H9 (cell line): ENCODE results near the gene PERM1. TPM values are rescaled to one million over a fixed set of nuclear protein-coding genes. Genes with fewer than 3 reads are reported as not detected.

Experiments
- DNase-seq: peaks from one replicate; pipeline ENCODE4 v3.0.0-alpha.2; 2017
- H2AFZ ChIP-seq: one replicate; pipeline ENCODE4 v1.6.1; 2013; ENCODE audit warnings: mild to moderate bottlenecking, low read length, control low read depth, moderate library complexity
- H2AK5ac ChIP-seq: 2 replicates; pipeline ENCODE4 v1.6.1; 2013; ENCODE audit warnings: low read length, control low read depth, mixed read lengths; ENCODE audit not compliant: insufficient read length
- H2BK120ac ChIP-seq: one replicate; pipeline ENCODE4 v1.6.1; 2013; ENCODE audit warnings: low read depth, mild to moderate bottlenecking, low read length, control low read depth, inconsistent platforms; ENCODE audit not compliant: poor library complexity, severe bottlenecking
- H2BK12ac ChIP-seq: 2 replicates; pipeline ENCODE4 v1.6.1; 2013; ENCODE audit warnings: low read length, control low read depth, mixed read lengths, low read depth; ENCODE audit not compliant: insufficient read length
- H2BK15ac ChIP-seq: 2 replicates; pipeline ENCODE4 v1.6.1; 2013; ENCODE audit warnings: low read depth, low read length, control low read depth
- H2BK20ac ChIP-seq: one replicate; pipeline ENCODE4 v1.6.1; 2013; ENCODE audit warnings: low read depth, mild to moderate bottlenecking, low read length, control low read depth, inconsistent platforms; ENCODE audit not compliant: poor library complexity, severe bottlenecking
- H2BK5ac ChIP-seq: 2 replicates; pipeline ENCODE4 v1.6.1; 2013; ENCODE audit warnings: low read length, control low read depth, mixed read lengths; ENCODE audit not compliant: insufficient read length
- H3K14ac ChIP-seq: 2 replicates; pipeline ENCODE4 v1.6.1; 2013; ENCODE audit warnings: low read length, control low read depth; ENCODE audit not compliant: insufficient read depth
- H3K18ac ChIP-seq: 2 replicates; pipeline ENCODE4 v1.6.1; 2013; ENCODE audit warnings: low read depth, mild to moderate bottlenecking, mixed read lengths, low read length, control low read depth; ENCODE audit not compliant: insufficient read length
- H3K23ac ChIP-seq: 2 replicates; pipeline ENCODE4 v1.6.1; 2013; ENCODE audit warnings: low read length, control low read depth, mixed read lengths, low read depth; ENCODE audit not compliant: insufficient read length
- H3K23me2 ChIP-seq: 2 replicates; pipeline ENCODE4 v1.6.1; 2013; ENCODE audit warnings: low read depth, mild to moderate bottlenecking, mixed read lengths, low read length, control low read depth; ENCODE audit not compliant: insufficient read length, poor library complexity, severe bottlenecking
- H3K27ac ChIP-seq: 2 replicates; pipeline ENCODE4 v1.5.1; 2013; ENCODE audit warnings: low read length, control low read depth, mixed read lengths, low read depth; ENCODE audit not compliant: insufficient read length
- H3K27me3 ChIP-seq: 2 replicates; pipeline ENCODE4 v1.6.1; 2013; ENCODE audit warnings: low read length, control low read depth, inconsistent platforms; ENCODE audit not compliant: insufficient read depth
- H3K4ac ChIP-seq: 2 replicates; pipeline ENCODE4 v1.6.1; 2013; ENCODE audit warnings: low read depth, mild to moderate bottlenecking, control low read depth, inconsistent platforms, low read length, moderate library complexity
- H3K4me1 ChIP-seq: 2 replicates; pipeline ENCODE4 v1.6.1; 2013; ENCODE audit warnings: low read length, control low read depth, inconsistent platforms; ENCODE audit not compliant: insufficient read depth
- H3K4me2 ChIP-seq: 2 replicates; pipeline ENCODE4 v1.6.1; 2013; ENCODE audit warnings: low read length, control low read depth, mixed read lengths; ENCODE audit not compliant: insufficient read length, insufficient read depth
- H3K56ac ChIP-seq: 2 replicates; pipeline ENCODE4 v1.6.1; 2013; ENCODE audit warnings: low read depth, mild to moderate bottlenecking, mixed read lengths, low read length, control low read depth; ENCODE audit not compliant: insufficient read length
- H3K79me1 ChIP-seq: 2 replicates; pipeline ENCODE4 v1.6.1; 2013; ENCODE audit warnings: low read depth, mild to moderate bottlenecking, moderate library complexity, low read length, control low read depth, inconsistent platforms; ENCODE audit not compliant: insufficient read depth, poor library complexity, severe bottlenecking
- H3K79me2 ChIP-seq: 2 replicates; pipeline ENCODE4 v1.6.1; 2013; ENCODE audit warnings: low read length, control low read depth, inconsistent platforms; ENCODE audit not compliant: insufficient read depth
- H3K9ac ChIP-seq: 2 replicates; pipeline ENCODE4 v1.6.1; 2013; ENCODE audit warnings: low read length, control low read depth, mixed read lengths; ENCODE audit not compliant: insufficient read length; ENCODE audit errors: extremely low read depth
- H3K9me3 ChIP-seq: one replicate; pipeline ENCODE4 v1.6.1; 2013; ENCODE audit warnings: low read depth, low read length, inconsistent platforms; ENCODE audit not compliant: control insufficient read depth
- H3T11ph ChIP-seq: one replicate; pipeline ENCODE4 v1.6.1; 2013; ENCODE audit warnings: mild to moderate bottlenecking, low read length, control low read depth, inconsistent platforms
- H4K20me1 ChIP-seq: one replicate; pipeline ENCODE4 v1.6.1; 2013; ENCODE audit not compliant: control insufficient read depth, insufficient read length, insufficient read depth
- H4K5ac ChIP-seq: 2 replicates; pipeline ENCODE4 v1.6.1; 2013; ENCODE audit warnings: low read depth, mild to moderate bottlenecking, mixed read lengths, low read length, control low read depth; ENCODE audit not compliant: insufficient read length
- H4K8ac ChIP-seq: replicated peaks from 2 replicates; pipeline ENCODE4 v1.6.1; 2013; ENCODE audit warnings: low read length, control low read depth, mixed read lengths, low read depth; ENCODE audit not compliant: insufficient read length
- H4K91ac ChIP-seq: 2 replicates; pipeline ENCODE4 v1.6.1; 2013; ENCODE audit warnings: low read depth, mild to moderate bottlenecking, moderate library complexity, mixed read lengths, low read length, control low read depth; ENCODE audit not compliant: insufficient read length
- H3K27ac Mint-ChIP-seq, 3 experiments: 2 replicates in 2 of 3; 3 replicates in 1 of 3; pipeline ENCODE4 v1.8.0; 2020 to 2021; ENCODE audit warnings: mixed read lengths in 3 of 3, mild to moderate bottlenecking in 1 of 3, moderate library complexity in 1 of 3
- H3K27me3 Mint-ChIP-seq: 2 replicates; pipeline ENCODE4 v1.8.0; 2021; ENCODE audit warnings: low read depth, mild to moderate bottlenecking, moderate library complexity, mixed read lengths
- H3K36me3 Mint-ChIP-seq, 3 experiments: 2 replicates in 2 of 3; 3 replicates in 1 of 3; pipeline ENCODE4 v1.8.0; 2020 to 2021; ENCODE audit warnings: low read depth in 3 of 3, mixed read lengths in 3 of 3; ENCODE audit not compliant: insufficient read depth in 1 of 3
- H3K4me1 Mint-ChIP-seq, 2 experiments: 2 replicates each; pipeline ENCODE4 v1.8.0; 2020; ENCODE audit warnings: mixed read lengths in 2 of 2
- H3K4me3 Mint-ChIP-seq, 2 experiments: 2 replicates in 1 of 2; 3 replicates in 1 of 2; pipeline ENCODE4 v1.8.0; 2020 to 2021; ENCODE audit warnings: mild to moderate bottlenecking in 2 of 2, mixed read lengths in 2 of 2, moderate library complexity in 1 of 2
- H3K9me3 Mint-ChIP-seq, 2 experiments: 2 replicates in 1 of 2; 3 replicates in 1 of 2; pipeline ENCODE4 v1.8.0; 2020; ENCODE audit warnings: mild to moderate bottlenecking in 2 of 2, mixed read lengths in 2 of 2, moderate library complexity in 1 of 2
- CTCF ChIP-seq: fragments of 200-600 bp; sonication (generic); conservative IDR thresholded peaks from 3 replicates; pipeline ENCODE4 v1.8.0; 2021; ENCODE audit warnings: antibody characterized with exemption, mild to moderate bottlenecking
- WGBS: extraction: QIAGEN DNeasy Blood & Tissue Kit; methylation state at CpG from one replicate; pipeline ENCODE4 v1.1.7; 2013; ENCODE audit warnings: missing lambda C conversion rate, low lambda C conversion rate, mixed read lengths; ENCODE audit not compliant: insufficient read length; ENCODE audit errors: extremely low coverage; 5-methylcytosine and 5-hydroxymethylcytosine counted together
- total RNA-seq: library from RNA; stranded (reverse); gene quantifications from 2 replicates; pipeline ENCODE4 v1.2.1, GENCODE V29; 2021

The PERM1 gene
- total RNA-seq, 1 experiment from 2014 or later, result not detected

- H4K8ac ChIP-seq, result no peak overlapping the region
- peaks cover 9% of the 10 kb centered on the region for H3K23me2 ChIP-seq
- no peak overlapping the region for H3K23ac ChIP-seq
- no peak overlapping the region for H3K56ac ChIP-seq
- H3K4me2 ChIP-seq, result peak overlapping the region; percentile 54
- no peak overlapping the region for H2BK5ac ChIP-seq
- no peaks in the 10 kb centered on the region for H3K79me2 ChIP-seq
- no peaks in the 10 kb centered on the region for H3K27me3 ChIP-seq
- no peak overlapping the region for H4K91ac ChIP-seq
- H3K9ac ChIP-seq, result no peak overlapping the region
- no peak overlapping the region for H3K27ac ChIP-seq
- no peaks in the 10 kb centered on the region; a peak in 1 of 7 replicates for H3K36me3 Mint-ChIP-seq
- H3T11ph ChIP-seq, result no peak overlapping the region
- H3K18ac ChIP-seq, result peak overlapping the region; percentile 40
- WGBS, result no CpG with 5 or more reads among the region's 41 CpGs
- H3K9me3 ChIP-seq, result no peaks in the 10 kb centered on the region
- H4K20me1 ChIP-seq, result no peaks in the 10 kb centered on the region
- peak overlapping the region in 2 of 3 experiments; percentile 40 to 97; a peak in 2 of 7 replicates for H3K27ac Mint-ChIP-seq
- H3K9me3 Mint-ChIP-seq, result peaks cover 0 to 6% of the 10 kb centered on the region in 2 experiments; a peak in 3 of 5 replicates
- peak overlapping the region; percentile 77 for H3K14ac ChIP-seq
- H2AFZ ChIP-seq, result no peak overlapping the region
- no peak overlapping the region for H2BK15ac ChIP-seq
- peaks cover 14% of the 10 kb centered on the region for H3K27me3 Mint-ChIP-seq
- H2AK5ac ChIP-seq, result no peak overlapping the region
- no peaks in the 10 kb centered on the region for H3K79me1 ChIP-seq
- no peak overlapping the region for H3K4ac ChIP-seq
- H2BK12ac ChIP-seq, result no peak overlapping the region
- peak overlapping the region; percentile 79 to 85 for H3K4me3 Mint-ChIP-seq
- H2BK120ac ChIP-seq, result no peak overlapping the region
- no peaks in the 10 kb centered on the region for H3K4me1 ChIP-seq
- no peak for TF ChIP-seq CTCF
- H3K4me1 Mint-ChIP-seq, result peaks cover 19 to 29% of the 10 kb centered on the region in 2 experiments
- H4K5ac ChIP-seq, result no peak overlapping the region
- DNase-seq, result peak; percentile 59
- H2BK20ac ChIP-seq, result no peak overlapping the region
Observed at GRCh38 chr1:1013922-1014648, 32.2 kb upstream of the PERM1 start.
